ENCODE results near the gene JPH2.

The JPH2 gene

GRCh38 chr20:44187772-44188709 is 1.1 kb upstream of the JPH2 start:
- DNase-seq (ENCODE audit: low read depth in 2 of 2, low spot score in 1 of 2): no peak

- no peak for DNase-seq (ENCODE audit: low read depth in 2 of 2, low spot score in 1 of 2)
These were observed 324 bp downstream of the JPH2 start for GRCh38 chr20:44186674-44187053.

- no peak for DNase-seq (ENCODE audit: low read depth in 2 of 2, low spot score in 1 of 2)
These were observed 787 bp downstream of the JPH2 start for GRCh38 chr20:44186201-44186600.

- DNase-seq (ENCODE audit: low read depth in 2 of 2, low spot score in 1 of 2): no peak
These were observed 1.4 kb downstream of the JPH2 start for GRCh38 chr20:44185574-44185973.

- DNase-seq (ENCODE audit: low read depth in 2 of 2, low spot score in 1 of 2): no peak
These were observed 3.7 kb downstream of the JPH2 start for GRCh38 chr20:44183282-44183681.

- no peak for DNase-seq (ENCODE audit: low read depth in 2 of 2, low spot score in 1 of 2)
These were observed 4.1 kb downstream of the JPH2 start for GRCh38 chr20:44182863-44183262.

- no peak for DNase-seq (ENCODE audit: low read depth in 2 of 2, low spot score in 1 of 2)
These were observed 4.7 kb downstream of the JPH2 start for GRCh38 chr20:44182135-44182765.

- DNase-seq (ENCODE audit: low read depth in 2 of 2, low spot score in 1 of 2): no peak
These were observed 5.4 kb downstream of the JPH2 start for GRCh38 chr20:44181611-44182010.

GRCh38 chr20:44180814-44181213 is 6.2 kb downstream of the JPH2 start:
- DNase-seq (ENCODE audit: low read depth in 2 of 2, low spot score in 1 of 2): no peak

- DNase-seq (ENCODE audit: low read depth in 2 of 2, low spot score in 1 of 2): no peak
These were observed 10.0 kb downstream of the JPH2 start for GRCh38 chr20:44176833-44177534.

- no peak for DNase-seq (ENCODE audit: low read depth in 2 of 2, low spot score in 1 of 2)
These were observed 11.8 kb downstream of the JPH2 start for GRCh38 chr20:44174996-44175765.

GRCh38 chr20:44173846-44174245 is 13.1 kb downstream of the JPH2 start:
- no peak for DNase-seq (ENCODE audit: low read depth in 2 of 2, low spot score in 1 of 2)

GRCh38 chr20:44173116-44173515 is 13.9 kb downstream of the JPH2 start:
- DNase-seq (ENCODE audit: low read depth in 2 of 2, low spot score in 1 of 2): no peak

GRCh38 chr20:44172572-44172950 is 14.4 kb downstream of the JPH2 start:
- DNase-seq (ENCODE audit: low read depth in 2 of 2, low spot score in 1 of 2): no peak

GRCh38 chr20:44171775-44172571 is 15.0 kb downstream of the JPH2 start:
- no peak for DNase-seq (ENCODE audit: low read depth in 2 of 2, low spot score in 1 of 2)

- DNase-seq (ENCODE audit: low read depth in 2 of 2, low spot score in 1 of 2): no peak
These were observed 16.1 kb downstream of the JPH2 start for GRCh38 chr20:44170816-44171410.

- no peak for DNase-seq (ENCODE audit: low read depth in 2 of 2, low spot score in 1 of 2)
These were observed 19.3 kb downstream of the JPH2 start for GRCh38 chr20:44167736-44168135.

GRCh38 chr20:44166477-44166876 is 20.5 kb downstream of the JPH2 start:
- DNase-seq (ENCODE audit: low read depth in 2 of 2, low spot score in 1 of 2): no peak

GRCh38 chr20:44166008-44166407 is 21.0 kb downstream of the JPH2 start:
- no peak for DNase-seq (ENCODE audit: low read depth in 2 of 2, low spot score in 1 of 2)

- DNase-seq (ENCODE audit: low read depth in 2 of 2, low spot score in 1 of 2): no peak
These were observed 26.9 kb downstream of the JPH2 start for GRCh38 chr20:44160133-44160532.
